Eye (tissue), 1 donor: ENCODE data around the gene KLF1.

Experiments
- DNase-seq: peaks from one replicate; pipeline ENCODE4 v3.0.0-alpha.2; 2015

The KLF1 gene

GRCh38 chr19:12836529-12836863 is 50.5 kb downstream of the KLF1 start:
- DNase-seq, result no peak

DNA sequence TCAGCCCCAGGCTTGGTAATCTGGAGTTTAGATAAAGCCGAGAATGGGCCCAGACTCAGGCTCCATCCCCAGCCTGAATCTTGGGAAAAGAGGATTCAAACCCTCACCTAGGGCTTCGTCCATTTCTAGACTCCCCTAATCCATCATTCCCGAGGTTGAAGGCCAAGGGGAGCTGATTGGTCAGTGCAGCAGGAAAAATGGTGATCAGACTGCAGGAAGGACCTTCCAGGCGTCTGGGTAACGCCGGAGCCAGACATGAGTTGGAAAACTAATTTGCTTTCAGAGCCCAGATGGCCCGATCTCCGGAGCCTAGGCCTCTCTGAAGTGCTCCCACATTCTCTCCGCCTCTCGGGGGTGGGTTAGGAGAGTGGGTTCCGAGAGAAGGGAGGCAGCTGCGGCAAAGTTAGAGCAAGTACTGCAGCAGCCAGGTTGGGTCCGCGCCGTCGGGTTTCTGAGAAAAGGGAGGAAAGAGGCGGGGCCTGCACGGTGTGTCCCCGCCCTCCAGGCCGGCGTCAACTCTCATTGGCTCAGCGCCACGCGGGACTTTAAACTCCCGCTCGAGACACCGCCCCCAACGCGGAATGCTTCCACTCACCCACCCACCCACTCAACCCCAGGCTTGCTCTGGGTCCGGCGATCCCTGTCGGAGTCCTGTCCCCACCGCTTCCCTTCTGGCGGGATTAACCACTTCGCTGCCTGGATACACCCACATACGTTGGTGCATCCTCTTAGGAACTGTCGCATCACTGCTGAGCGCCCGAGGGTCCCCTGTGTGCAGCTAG is 51.8 kb downstream of the KLF1 start:
- peak; percentile 67 for DNase-seq

- no peak for DNase-seq
Measured at GRCh38 chr19:12834566-12834943, 52.4 kb downstream of the KLF1 start, which contains the start of gene RTBDN. RTBDN (minus strand) TSS chr19:12834579; CDS start chr19:12829979, 4,600 bp downstream.
